ENCODE measurements around the gene SHISA7.

Gene SHISA7

GRCh38 chr19:55482156-55482961 is 39.3 kb upstream of the SHISA7 start:
- H3K4me3 ChIP-seq (ENCODE audit: low read depth, low read length) = no peak overlapping the region

- no peak overlapping the region for H3K4me3 ChIP-seq (ENCODE audit: low read depth, low read length)
Observed at GRCh38 chr19:55481794-55482155, 38.7 kb upstream of the SHISA7 start.

- H3K4me3 ChIP-seq (ENCODE audit: low read depth, low read length) = no peak overlapping the region
Observed at GRCh38 chr19:55481148-55481793, 38.2 kb upstream of the SHISA7 start.

GRCh38 chr19:55479451-55480230 is 36.5 kb upstream of the SHISA7 start:
- H3K4me3 ChIP-seq (ENCODE audit: low read depth, low read length) = no peak overlapping the region

- no peak overlapping the region for H3K4me3 ChIP-seq (ENCODE audit: low read depth, low read length)
Observed at GRCh38 chr19:55479045-55479444, 35.9 kb upstream of the SHISA7 start.

- H3K4me3 ChIP-seq (ENCODE audit: low read depth, low read length) = no peak overlapping the region
Observed at GRCh38 chr19:55478364-55478763, 35.3 kb upstream of the SHISA7 start.

GRCh38 chr19:55477905-55478304 is 34.8 kb upstream of the SHISA7 start:
- no peak overlapping the region for H3K4me3 ChIP-seq (ENCODE audit: low read depth, low read length)

- peak within 1 kb of the TSS; percentile 58 for H3K4me3 ChIP-seq (ENCODE audit: low read depth, low read length)
Observed at GRCh38 chr19:55476100-55476775, 33.1 kb upstream of the SHISA7 start, which contains the start of gene ZNF628. ZNF628 (plus strand) TSS chr19:55476617; CDS start chr19:55479911, 3,294 bp downstream.

GRCh38 chr19:55474269-55475265 is 31.5 kb upstream of the SHISA7 start:
- H3K4me3 ChIP-seq (ENCODE audit: low read depth, low read length) = no peak overlapping the region

- no peak overlapping the region for H3K4me3 ChIP-seq (ENCODE audit: low read depth, low read length)
Observed at GRCh38 chr19:55473225-55474012, 30.3 kb upstream of the SHISA7 start.

- H3K4me3 ChIP-seq (ENCODE audit: low read depth, low read length) = no peak overlapping the region
Observed at GRCh38 chr19:55472463-55472862, 29.4 kb upstream of the SHISA7 start.

GRCh38 chr19:55471266-55471665 is 28.2 kb upstream of the SHISA7 start:
- no peak overlapping the region for H3K4me3 ChIP-seq (ENCODE audit: low read depth, low read length)

- H3K4me3 ChIP-seq (ENCODE audit: low read depth, low read length) = no peak overlapping the region
Observed at GRCh38 chr19:55468054-55468393, 24.9 kb upstream of the SHISA7 start.

GRCh38 chr19:55467236-55468053 is 24.3 kb upstream of the SHISA7 start:
- no peak overlapping the region for H3K4me3 ChIP-seq (ENCODE audit: low read depth, low read length)

- H3K4me3 ChIP-seq (ENCODE audit: low read depth, low read length) = no peak overlapping the region
Observed at GRCh38 chr19:55466241-55466614, 23.1 kb upstream of the SHISA7 start.

- H3K4me3 ChIP-seq (ENCODE audit: low read depth, low read length) = no peak overlapping the region
Observed at GRCh38 chr19:55465460-55466240, 22.6 kb upstream of the SHISA7 start.

GRCh38 chr19:55464662-55465054 is 21.6 kb upstream of the SHISA7 start, which contains the start of gene C19orf85:
C19orf85 (minus strand) TSS chr19:55464751; CDS start chr19:55464554, 197 bp downstream.
- H3K4me3 ChIP-seq (ENCODE audit: low read depth, low read length) = peak within 1 kb of the TSS; percentile 45

All from iPS-11a (cell line).